Fibroblast of lung (primary cell): Measurements from ENCODE around the gene SUFU.

Source experiments
- EZH2 ChIP-seq: IDR thresholded peaks from 2 replicates; pipeline ENCODE4 v1.5.1; 2012; ENCODE audit warnings: low read length, control low read depth, mild to moderate bottlenecking; ENCODE audit errors: missing control alignments
- TF ChIP-seq, protein P1 (sequence below), 2 donors: IDR thresholded peaks in 1 of 2; conservative IDR thresholded peaks in 1 of 2; 1 replicate in 1 of 2; 2 replicates in 1 of 2; pipeline ENCODE4 v1.5.1; 2011 to 2012; ENCODE audit warnings: low read length in 2 of 2, control low read depth in 1 of 2, inconsistent platforms in 1 of 2, low read depth in 1 of 2, mild to moderate bottlenecking in 1 of 2

DNA sequence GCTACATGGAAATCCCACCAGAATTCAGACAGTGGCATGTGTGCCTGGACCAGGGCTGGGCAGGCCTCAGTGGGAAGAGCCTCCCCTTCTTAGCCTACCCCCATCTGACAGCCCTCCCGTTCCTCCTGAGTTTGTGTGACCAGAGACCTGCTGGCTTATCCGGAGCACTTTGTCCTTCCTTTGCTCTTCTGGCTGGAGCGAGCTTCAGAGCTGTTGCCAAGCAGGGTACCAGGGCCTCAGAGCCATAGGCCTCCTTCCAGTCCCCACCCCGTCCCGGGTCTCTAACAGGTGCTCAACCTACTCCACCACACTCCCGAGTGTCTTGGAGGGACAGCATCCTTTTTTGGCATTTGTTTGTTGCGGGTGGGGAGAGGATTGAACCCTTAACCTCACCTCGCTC is 114.0 kb downstream of the SUFU start:
- TF ChIP-seq, protein P1, sequence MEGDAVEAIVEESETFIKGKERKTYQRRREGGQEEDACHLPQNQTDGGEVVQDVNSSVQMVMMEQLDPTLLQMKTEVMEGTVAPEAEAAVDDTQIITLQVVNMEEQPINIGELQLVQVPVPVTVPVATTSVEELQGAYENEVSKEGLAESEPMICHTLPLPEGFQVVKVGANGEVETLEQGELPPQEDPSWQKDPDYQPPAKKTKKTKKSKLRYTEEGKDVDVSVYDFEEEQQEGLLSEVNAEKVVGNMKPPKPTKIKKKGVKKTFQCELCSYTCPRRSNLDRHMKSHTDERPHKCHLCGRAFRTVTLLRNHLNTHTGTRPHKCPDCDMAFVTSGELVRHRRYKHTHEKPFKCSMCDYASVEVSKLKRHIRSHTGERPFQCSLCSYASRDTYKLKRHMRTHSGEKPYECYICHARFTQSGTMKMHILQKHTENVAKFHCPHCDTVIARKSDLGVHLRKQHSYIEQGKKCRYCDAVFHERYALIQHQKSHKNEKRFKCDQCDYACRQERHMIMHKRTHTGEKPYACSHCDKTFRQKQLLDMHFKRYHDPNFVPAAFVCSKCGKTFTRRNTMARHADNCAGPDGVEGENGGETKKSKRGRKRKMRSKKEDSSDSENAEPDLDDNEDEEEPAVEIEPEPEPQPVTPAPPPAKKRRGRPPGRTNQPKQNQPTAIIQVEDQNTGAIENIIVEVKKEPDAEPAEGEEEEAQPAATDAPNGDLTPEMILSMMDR (conservative IDR thresholded peaks at IDR 0.05 in 1 of 2, IDR thresholded peaks at IDR 0.05 in 1 of 2; ENCODE audit: low read depth in 1 of 2, low read length in 2 of 2): no peak
- TF ChIP-seq EZH2: no peak
